Measurements from ENCODE around the gene NOX3.

DNA sequence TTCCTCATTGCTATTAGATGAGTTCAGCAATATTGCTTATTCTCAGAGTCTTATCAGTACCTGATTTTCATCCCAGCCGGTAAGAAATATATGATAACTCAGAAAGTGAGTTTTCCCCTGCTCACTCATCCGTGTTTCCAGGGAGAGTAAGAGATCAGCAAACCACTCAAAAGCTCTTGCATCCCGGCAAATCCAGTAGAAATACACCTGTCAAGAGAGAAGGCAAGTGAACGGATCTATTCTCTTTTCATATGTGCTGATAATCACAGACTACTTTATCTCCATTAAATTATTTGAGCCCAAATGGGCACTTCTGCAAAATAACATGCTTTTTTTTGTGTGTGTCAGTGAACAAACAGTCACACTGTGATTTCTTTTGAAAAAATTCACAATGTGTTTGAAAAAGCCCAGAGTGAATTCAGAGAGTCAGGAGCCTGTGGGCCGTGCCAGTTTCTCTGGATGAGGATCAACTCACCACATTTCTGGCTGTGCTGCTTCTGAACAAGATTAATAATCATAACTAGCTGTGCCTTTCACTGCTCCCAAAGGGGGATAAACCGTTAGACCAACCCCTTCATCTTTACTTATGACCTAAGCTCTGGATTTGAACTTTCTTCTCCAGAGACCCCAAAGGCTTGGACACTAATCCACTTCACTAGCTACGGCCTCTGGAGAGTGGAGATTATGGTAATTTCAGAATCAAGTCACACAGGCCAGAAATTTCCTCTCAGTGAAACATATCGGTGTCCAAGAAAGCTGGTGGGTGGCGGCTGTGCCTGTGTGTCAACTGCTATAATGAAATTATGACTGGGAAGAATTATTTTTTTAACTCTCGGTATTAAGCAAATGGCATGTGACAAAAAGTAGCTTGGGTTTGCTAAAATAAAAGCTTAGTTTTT lies 44.2 kb downstream of the NOX3 start:
- TF ChIP-seq EZH2 (IDR thresholded peaks at IDR 0.05; ENCODE audit: insufficient read depth, poor library complexity, severe bottlenecking), result no peak
- no peak for TF ChIP-seq EZH2phosphoT487 (IDR thresholded peaks at IDR 0.05; ENCODE audit: insufficient read depth, low read depth)

All from GM23248 (cell line).